CD4-positive, alpha-beta T cell treated with Interleukin-4 for 4 hours (primary cell): Measurements from ENCODE around the gene DNAJC9.
"Not testable (repeated sequence)": the region's sequence is repeated elsewhere in the genome, so short reads cannot be mapped to it uniquely, and the experiment has no call there.

ENCODE experiments used
- DNase-seq: peaks from one replicate; pipeline ENCODE4 v3.0.0-alpha.2; 2020

The DNAJC9 gene

GRCh38 chr10:73246646-73247508 is at the start of gene DNAJC9:
DNAJC9 (minus strand) TSS chr10:73247255; CDS start chr10:73247189, 66 bp downstream.
- peak; percentile 97 for DNase-seq

- no peak for DNase-seq
Measured at GRCh38 chr10:73293461-73293860, 46.4 kb upstream of the DNAJC9 start.

- DNase-seq = no peak
Measured at GRCh38 chr10:73289958-73290357, 42.9 kb upstream of the DNAJC9 start.

- no peak for DNase-seq
Measured at GRCh38 chr10:73287441-73287840, 40.4 kb upstream of the DNAJC9 start.

GRCh38 chr10:73281097-73281496 is 34.0 kb upstream of the DNAJC9 start:
- no peak for DNase-seq

- no peak for DNase-seq
Measured at GRCh38 chr10:73264423-73264822, 17.4 kb upstream of the DNAJC9 start.

GRCh38 chr10:73263693-73264347 is 16.8 kb upstream of the DNAJC9 start:
- DNase-seq = peak; percentile 29

- DNase-seq = no peak
Measured at GRCh38 chr10:73262880-73263555, 16.0 kb upstream of the DNAJC9 start.

GRCh38 chr10:73262105-73262730 is 15.2 kb upstream of the DNAJC9 start:
- no peak for DNase-seq

GRCh38 chr10:73261362-73261995 is 14.4 kb upstream of the DNAJC9 start:
- no peak for DNase-seq

GRCh38 chr10:73258612-73259011 is 11.6 kb upstream of the DNAJC9 start:
- DNase-seq = not testable (repeated sequence)

GRCh38 chr10:73253225-73253555 is 6.1 kb upstream of the DNAJC9 start:
- DNase-seq = no peak

GRCh38 chr10:73252445-73253224 is 5.6 kb upstream of the DNAJC9 start, which contains the start of gene MRPS16:
MRPS16 (minus strand) TSS chr10:73252644; CDS start chr10:73252482, 162 bp downstream.
- peak; percentile 93 for DNase-seq

- DNase-seq = no peak
Measured at GRCh38 chr10:73251683-73252444, 4.8 kb upstream of the DNAJC9 start.

- DNase-seq = no peak
Measured at GRCh38 chr10:73248259-73248724, 1.2 kb upstream of the DNAJC9 start.

- DNase-seq = no peak
Measured at GRCh38 chr10:73247509-73248258, 629 bp upstream of the DNAJC9 start.

- DNase-seq = no peak
Measured at GRCh38 chr10:73246322-73246645, 771 bp downstream of the DNAJC9 start.

- DNase-seq = peak; percentile 6
Measured at GRCh38 chr10:73244866-73245477, 2.1 kb downstream of the DNAJC9 start.

GRCh38 chr10:73239908-73240307 is 7.1 kb downstream of the DNAJC9 start:
- no peak for DNase-seq
